Measurements from ENCODE around the gene RET. TPM values are rescaled to one million over a fixed set of nuclear protein-coding genes. Genes with fewer than 3 reads are reported as not detected.

The RET gene
- total and polyA plus RNA-seq, 2 of the 8 experiments (the other 6 are each of a cell fraction or from before 2014, with no cell fraction given): 6.7 to 8.4 TPM

DNA sequence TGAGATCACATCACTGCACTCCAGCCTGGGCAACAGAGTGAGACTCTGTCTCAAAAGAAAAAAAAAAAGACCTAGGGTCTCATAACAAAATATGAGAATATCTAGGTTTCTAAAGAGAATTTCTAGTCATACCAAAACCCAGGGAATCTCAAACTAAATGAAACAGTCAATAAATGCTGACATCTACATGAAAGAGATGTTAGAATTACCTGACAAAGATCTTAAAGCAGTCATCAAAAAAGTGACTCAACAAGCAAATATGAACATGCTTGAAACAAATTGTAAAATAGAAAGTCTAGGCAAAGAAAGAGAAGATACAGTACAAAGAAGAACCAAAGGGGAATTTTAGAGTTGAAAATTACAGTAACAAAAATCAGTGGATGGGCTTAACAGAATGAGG lies 26.9 kb upstream of the RET start:
- ChIA-PET POLR2A (ENCODE audit: partially characterized antibody) (no interaction called here), CTCF (ENCODE audit: partially characterized antibody) (interaction anchor here (0.9 to 1.8 kb wide), 2 partner anchors 179 to 185 kb away, joined by 4 to 6 read pairs; no protein-coding TSS in a partner anchor)
- Histone ChIP-seq H3K18ac (ENCODE audit: extremely low read depth, low read length) (no peak overlapping the region), H3K79me2 (ENCODE audit: control insufficient read depth in 1 of 2, insufficient read depth in 2 of 2, low read length in 2 of 2) (no peaks in the 10 kb centered on the region), H3K36me3 (ENCODE audit: control insufficient read depth in 2 of 4, insufficient read depth in 4 of 4, low read length in 3 of 4) (no peaks in the 10 kb centered on the region), H2BK5ac (ENCODE audit: low read depth, low read length) (no peak overlapping the region), H2BK120ac (replicated peaks; ENCODE audit: low read depth, low read length) (no peak overlapping the region), H3K79me1 (ENCODE audit: low read depth, low read length) (no peaks in the 10 kb centered on the region), H3K9ac (replicated peaks in 1 of 4; ENCODE audit: extremely low read depth in 1 of 4, low read depth in 3 of 4, low read length in 3 of 4) (no peak overlapping the region), H3K14ac (ENCODE audit: insufficient read length) (no peak overlapping the region), H3K27me3 (replicated peaks in 1 of 4; ENCODE audit: control insufficient read depth in 3 of 4, extremely low read depth in 1 of 4, insufficient read depth in 3 of 4, low read length in 3 of 4) (no peaks in the 10 kb centered on the region), H2BK20ac (ENCODE audit: low read length) (no peak overlapping the region), H2AFZ (ENCODE audit: low read length) (no peak overlapping the region), H2BK12ac (ENCODE audit: low read depth, low read length) (no peak overlapping the region), H3K27ac (ENCODE audit: low read depth, low read length) (no peak overlapping the region), H2BK15ac (ENCODE audit: low read length) (no peak overlapping the region), H3K4me2 (ENCODE audit: insufficient read depth in 1 of 2, low read depth in 2 of 2, low read length in 2 of 2) (no peak overlapping the region), H3K9me3 (ENCODE audit: insufficient read depth in 2 of 2, low read depth in 1 of 2, low read length in 1 of 2) (no peaks in the 10 kb centered on the region), H4K5ac (ENCODE audit: insufficient read length, low read depth, low read length) (no peak overlapping the region), H3K4ac (replicated peaks; ENCODE audit: insufficient read length, low read depth, low read length) (no peak overlapping the region), H4K91ac (replicated peaks; ENCODE audit: insufficient read length, low read length) (no peak overlapping the region), H3K56ac (replicated peaks; ENCODE audit: insufficient read length, low read depth, low read length) (no peak overlapping the region), H4K20me1 (replicated peaks in 1 of 2; ENCODE audit: control insufficient read depth in 1 of 2, insufficient read depth in 2 of 2, low read length in 2 of 2) (no peaks in the 10 kb centered on the region), H3K23ac (ENCODE audit: insufficient read length) (no peak overlapping the region), H3K4me3 (ENCODE audit: extremely low read depth in 1 of 4, insufficient read depth in 2 of 4, low read depth in 3 of 4, low read length in 4 of 4) (no peak overlapping the region), H4K8ac (ENCODE audit: extremely low read depth, insufficient read depth, low read length) (no peak overlapping the region), H3K23me2 (ENCODE audit: low read depth, low read length) (no peaks in the 10 kb centered on the region), H2AK5ac (ENCODE audit: low read depth, low read length) (no peak overlapping the region), H3K4me1 (replicated peaks in 1 of 4; ENCODE audit: control insufficient read depth in 3 of 4, insufficient read depth in 4 of 4, low read length in 3 of 4) (peaks cover 0 to 3% (median 1%) of the 10 kb centered on the region in 4 experiments; a peak in 4 of 7 replicates)
- no peak for FAIRE-seq
- no peak for DNase-seq (ENCODE audit: low read depth in 1 of 2, low spot score in 2 of 2)
- TF ChIP-seq POLR2A (IDR thresholded peaks at IDR 0.05; ENCODE audit: control extremely low read depth in 1 of 2, low read depth in 2 of 2, low read length in 2 of 2): no peak
- no peak for TF ChIP-seq CEBPB (IDR thresholded peaks at IDR 0.05; ENCODE audit: low read depth, low read length)
- TF ChIP-seq RFX5 (IDR thresholded peaks at IDR 0.05; ENCODE audit: borderline replicate concordance, low read depth, low read length): no peak
- TF ChIP-seq CREB1 (IDR thresholded peaks at IDR 0.05): no peak
- no peak for TF ChIP-seq SRF (IDR thresholded peaks at IDR 0.05; ENCODE audit: low read depth, low read length)
- no peak for TF ChIP-seq KDM4A (IDR thresholded peaks at IDR 0.05; ENCODE audit: low read depth, low read length, severe bottlenecking)
- TF ChIP-seq FOSL1 (IDR thresholded peaks at IDR 0.05; ENCODE audit: insufficient read depth, low read depth, low read length): no peak
- no peak for TF ChIP-seq HDAC2 (IDR thresholded peaks at IDR 0.05; ENCODE audit: borderline replicate concordance in 1 of 2, low read depth in 2 of 2, low read length in 2 of 2)
- TF ChIP-seq BRCA1 (IDR thresholded peaks at IDR 0.05; ENCODE audit: low read depth, low read length): no peak
- no peak for TF ChIP-seq CBX5 (IDR thresholded peaks at IDR 0.05; ENCODE audit: low read depth, low read length)
- no peak for TF ChIP-seq GTF2F1 (IDR thresholded peaks at IDR 0.05; ENCODE audit: borderline replicate concordance, low read depth, low read length)
- TF ChIP-seq JUND (IDR thresholded peaks at IDR 0.05; ENCODE audit: low read length): no peak
- TF ChIP-seq SP4 (IDR thresholded peaks at IDR 0.05; ENCODE audit: low read length): no peak
- TF ChIP-seq SIN3A (conservative IDR thresholded peaks at IDR 0.05 in 1 of 2, IDR thresholded peaks at IDR 0.05 in 1 of 2; ENCODE audit: low read depth in 1 of 2, low read length in 2 of 2): no peak
- TF ChIP-seq YY1 (IDR thresholded peaks at IDR 0.05; ENCODE audit: low read depth, low read length): no peak

Measured in H1 (cell line).